Measurements from ENCODE around the gene GADD45G.

The GADD45G gene

GRCh38 chr9:89608641-89609335 lies 4.0 kb downstream of the GADD45G start:
- in situ Hi-C loops (cut with HindIII; ENCODE audit: low sequenced_read_pairs) = no loop called here
- no peak for DNase-seq (ENCODE audit: low read depth)
- no peak overlapping the region for H3K4me3 ChIP-seq (ENCODE audit: low read depth, low read length)
- TF ChIP-seq CTCF (IDR thresholded peaks at IDR 0.05; ENCODE audit: low read depth, low read length, missing control alignments) = no peak

- DNase-seq (ENCODE audit: low read depth) = no peak
- in situ Hi-C loops (cut with HindIII; ENCODE audit: low sequenced_read_pairs) = loop anchor here (5.0 kb wide), 1 partner anchor 103 kb away; no protein-coding TSS in a partner anchor
These were observed 4.7 kb downstream of the GADD45G start for GRCh38 chr9:89609426-89610006.

GRCh38 chr9:89610391-89610925 lies 5.6 kb downstream of the GADD45G start:
- TF ChIP-seq CTCF (IDR thresholded peaks at IDR 0.05; ENCODE audit: low read depth, low read length, missing control alignments) = no peak
- DNase-seq (ENCODE audit: low read depth) = no peak
- in situ Hi-C loops (cut with HindIII; ENCODE audit: low sequenced_read_pairs) = loop anchor here (5.0 kb wide), 1 partner anchor 102 kb away; no protein-coding TSS in a partner anchor
- no peak overlapping the region for H3K4me3 ChIP-seq (ENCODE audit: low read depth, low read length)

More at GRCh38 chr9:89609426-89610006, 4.7 kb downstream of the GADD45G start:
- no peak for TF ChIP-seq CTCF (IDR thresholded peaks at IDR 0.05; ENCODE audit: low read depth, low read length, missing control alignments)
- H3K4me3 ChIP-seq (ENCODE audit: low read depth, low read length) = no peak overlapping the region

DNA sequence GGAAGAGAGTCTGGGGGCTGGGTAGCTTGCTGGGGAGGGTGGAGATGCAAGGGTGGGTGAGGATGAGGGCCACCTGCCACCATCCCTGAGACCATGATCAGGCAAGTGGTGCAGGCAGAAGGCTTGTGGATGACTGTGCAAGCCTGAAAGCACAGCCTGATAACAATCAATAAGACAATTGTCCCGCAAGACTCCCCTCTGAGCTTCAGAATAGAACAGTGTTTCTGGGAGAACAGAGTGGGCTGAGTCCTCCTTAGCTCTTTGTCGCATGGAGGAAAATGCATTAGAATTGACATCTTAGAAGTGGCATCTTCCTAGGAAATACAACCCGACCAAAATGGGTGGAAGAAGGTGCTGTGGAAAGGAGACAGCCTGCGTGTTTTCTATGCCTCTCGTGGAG lies 6.6 kb downstream of the GADD45G start:
- in situ Hi-C loops (cut with HindIII; ENCODE audit: low sequenced_read_pairs) = loop anchor here (5.0 kb wide), 1 partner anchor 101 kb away; no protein-coding TSS in a partner anchor

DNA sequence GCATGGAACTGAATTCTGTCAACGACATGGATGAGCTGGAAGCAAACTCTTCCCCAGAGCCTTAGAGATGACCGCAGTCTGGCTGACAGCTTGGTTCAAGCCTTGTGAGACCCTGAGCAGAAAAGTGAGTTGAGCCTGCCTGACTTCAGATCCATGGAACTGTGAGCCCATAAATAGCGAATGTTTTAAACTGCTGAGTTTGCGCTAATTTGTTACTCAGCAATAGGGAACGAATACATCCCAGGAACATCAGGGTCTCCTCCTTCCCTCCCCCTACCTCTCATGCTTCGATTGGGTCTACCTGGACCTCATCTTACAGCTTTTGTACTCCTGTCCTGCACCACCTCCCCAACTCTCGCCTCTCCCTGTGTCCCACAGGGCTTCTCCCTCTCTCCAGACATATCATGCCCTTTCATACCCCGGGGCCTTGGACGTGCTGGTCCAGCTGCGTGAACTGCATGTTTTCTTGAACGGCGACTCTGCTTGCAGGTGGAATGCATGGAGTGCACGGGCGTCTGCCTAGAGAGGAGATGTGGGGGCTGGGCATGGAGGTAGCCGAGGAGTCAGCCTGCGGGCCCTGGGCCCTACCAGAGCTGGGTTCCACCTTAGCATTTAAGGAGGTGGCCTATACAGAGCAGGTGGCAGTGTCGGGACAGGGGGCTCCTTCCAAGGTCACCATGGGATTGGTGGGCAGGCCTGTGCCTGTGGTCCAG lies 7.9 kb downstream of the GADD45G start:
- H3K4me3 ChIP-seq (ENCODE audit: low read depth, low read length) = no peak overlapping the region
- in situ Hi-C loops (cut with HindIII; ENCODE audit: low sequenced_read_pairs) = loop anchor here (5.0 kb wide), 1 partner anchor 100 kb away; no protein-coding TSS in a partner anchor
- TF ChIP-seq CTCF (IDR thresholded peaks at IDR 0.05; ENCODE audit: low read depth, low read length, missing control alignments) = no peak
- no peak for DNase-seq (ENCODE audit: low read depth)

More for the DNA sequence above, 6.6 kb downstream of the GADD45G start:
- no peak for TF ChIP-seq CTCF (IDR thresholded peaks at IDR 0.05; ENCODE audit: low read depth, low read length, missing control alignments)
- no peak for DNase-seq (ENCODE audit: low read depth)
- H3K4me3 ChIP-seq (ENCODE audit: low read depth, low read length) = no peak overlapping the region
